Bronchial epithelial cell (primary cell): Measurements from ENCODE around the gene WARS2. TPM values are rescaled to one million over a fixed set of nuclear protein-coding genes. Genes with fewer than 3 reads are reported as not detected.

Experiments used
- DNase-seq: peaks from one replicate; pipeline ENCODE4 v3.0.0-alpha.2; 2010; ENCODE audit warnings: low read depth
- FAIRE-seq: peaks from 2 replicates; lab custom pipeline; 2011; peaks lifted over from hg19 to GRCh38; lab: Jason Lieb, UNC
- H3K27me3 ChIP-seq: 2 replicates; pipeline ENCODE4 v1.5.1; 2011; ENCODE audit warnings: low read length; ENCODE audit not compliant: control insufficient read depth, insufficient read depth
- H3K36me3 ChIP-seq: 2 replicates; pipeline ENCODE4 v1.5.1; 2011; ENCODE audit warnings: low read length; ENCODE audit not compliant: control insufficient read depth, insufficient read depth
- H3K4me3 ChIP-seq: 2 replicates; pipeline ENCODE4 v1.5.1; 2011; ENCODE audit warnings: mild to moderate bottlenecking, low read depth, low read length, control low read depth
- CTCF ChIP-seq: IDR thresholded peaks from 2 replicates; pipeline ENCODE4 v1.5.1; 2011; ENCODE audit warnings: mild to moderate bottlenecking, moderate library complexity, low read length, control low read depth, inconsistent platforms; ENCODE audit not compliant: insufficient read depth, severe bottlenecking
- total RNA-seq: library from RNA; depleted of rRNA; stranded (reverse); fragments of >200 nt; gene quantifications from 2 replicates; pipeline ENCODE4 v1.2.1, GENCODE V29; 2014

Gene WARS2
- total RNA-seq, 1 donor from 2014 or later, result 15.3 TPM

GRCh38 chr1:119027759-119028158, 112.7 kb downstream of the WARS2 start:
- TF ChIP-seq CTCF, result no peak
- peak; percentile 52 for DNase-seq
- H3K36me3 ChIP-seq, result peaks cover 1% of the 10 kb centered on the region
- no peak for FAIRE-seq
- H3K27me3 ChIP-seq, result no peaks in the 10 kb centered on the region
- no peak overlapping the region for H3K4me3 ChIP-seq

- DNase-seq, result no peak
- no peaks in the 10 kb centered on the region for H3K27me3 ChIP-seq
- FAIRE-seq, result no peak
- no peak for TF ChIP-seq CTCF
- no peak overlapping the region for H3K4me3 ChIP-seq
- peaks cover 1% of the 10 kb centered on the region for H3K36me3 ChIP-seq
Measured at GRCh38 chr1:119026956-119027355, 113.5 kb downstream of the WARS2 start.

- Histone ChIP-seq H3K27me3 (no peaks in the 10 kb centered on the region), H3K4me3 (no peak overlapping the region), H3K36me3 (no peaks in the 10 kb centered on the region)
- FAIRE-seq, result no peak
- DNase-seq, result peak; percentile 22
- no peak for TF ChIP-seq CTCF
Measured at GRCh38 chr1:119015547-119015946, 124.9 kb downstream of the WARS2 start.

GRCh38 chr1:119012383-119012782, 128.1 kb downstream of the WARS2 start:
- no peaks in the 10 kb centered on the region for H3K36me3 ChIP-seq
- peaks cover 10% of the 10 kb centered on the region for H3K27me3 ChIP-seq
- DNase-seq (no peak), FAIRE-seq (no peak)
- TF ChIP-seq CTCF, result no peak
- H3K4me3 ChIP-seq, result no peak overlapping the region

GRCh38 chr1:119011706-119012105, 128.7 kb downstream of the WARS2 start:
- Histone ChIP-seq H3K27me3 (peaks cover 17% of the 10 kb centered on the region), H3K4me3 (no peak overlapping the region), H3K36me3 (no peaks in the 10 kb centered on the region)
- TF ChIP-seq CTCF, result no peak
- FAIRE-seq (no peak), DNase-seq (no peak)

- no peak overlapping the region for H3K4me3 ChIP-seq
- no peak for DNase-seq
- no peak for FAIRE-seq
- no peaks in the 10 kb centered on the region for H3K36me3 ChIP-seq
- H3K27me3 ChIP-seq, result peaks cover 23% of the 10 kb centered on the region
- TF ChIP-seq CTCF, result no peak
Measured at GRCh38 chr1:119011116-119011515, 129.3 kb downstream of the WARS2 start.
